ENCODE measurements around the gene AKIRIN2.
A peak's percentile ranks its signal among the peaks of the same experiment; 100 is the strongest.

Gene AKIRIN2

GRCh38 chr6:87672641-87673040, 29.4 kb downstream of the AKIRIN2 start:
- no peak for TF ChIP-seq CTCF (IDR thresholded peaks at IDR 0.05)
- H3K4me3 ChIP-seq (ENCODE audit: low read depth in 1 of 2, low read length in 1 of 2), result no peak overlapping the region
- H3K9me3 ChIP-seq, result no peaks in the 10 kb centered on the region
- peak overlapping the region; percentile 83 for H3K27ac ChIP-seq
- peaks cover 32 to 39% of the 10 kb centered on the region in 2 experiments for H3K4me1 ChIP-seq (ENCODE audit: control insufficient read depth in 1 of 2, insufficient read depth in 1 of 2, low read depth in 1 of 2, low read length in 1 of 2)
- peaks cover 58% of the 10 kb centered on the region for H3K36me3 ChIP-seq
- H3K27me3 ChIP-seq, result no peaks in the 10 kb centered on the region

- H3K36me3 ChIP-seq, result peaks cover 54% of the 10 kb centered on the region
- peak overlapping the region; percentile 83 for H3K27ac ChIP-seq
- peak overlapping the region in 1 of 2 experiments; percentile 15 for H3K4me3 ChIP-seq (ENCODE audit: low read depth in 1 of 2, low read length in 1 of 2)
- H3K4me1 ChIP-seq (ENCODE audit: control insufficient read depth in 1 of 2, insufficient read depth in 1 of 2, low read depth in 1 of 2, low read length in 1 of 2), result peaks cover 32 to 39% of the 10 kb centered on the region in 2 experiments
- no peaks in the 10 kb centered on the region for H3K27me3 ChIP-seq
- H3K9me3 ChIP-seq, result no peaks in the 10 kb centered on the region
- TF ChIP-seq CTCF (IDR thresholded peaks at IDR 0.05), result no peak
These were observed 30.4 kb downstream of the AKIRIN2 start for GRCh38 chr6:87671555-87672029.

DNA sequence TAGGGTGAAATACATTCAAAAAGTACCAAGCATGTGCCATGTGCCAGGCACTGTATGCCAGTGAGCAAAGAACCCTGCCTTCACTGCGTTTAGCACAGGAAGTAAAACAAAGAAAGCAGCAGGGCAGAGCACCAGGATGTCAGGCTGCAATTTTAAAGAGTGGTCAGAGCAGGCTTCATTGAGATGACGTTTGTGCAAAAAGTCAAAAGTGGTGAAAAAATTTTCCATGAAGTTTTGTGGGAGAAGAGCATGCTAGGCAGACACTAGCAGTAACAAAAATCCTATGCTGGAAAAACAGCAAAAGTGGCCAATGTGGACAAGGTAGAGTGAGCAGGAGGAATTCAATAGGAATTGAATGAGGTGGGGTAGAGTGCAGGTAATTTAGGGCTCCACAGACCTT, 31.3 kb downstream of the AKIRIN2 start:
- no peak for TF ChIP-seq CTCF (IDR thresholded peaks at IDR 0.05)
- Histone ChIP-seq H3K4me3 (ENCODE audit: low read depth in 1 of 2, low read length in 1 of 2) (no peak overlapping the region), H3K36me3 (peaks cover 45% of the 10 kb centered on the region), H3K9me3 (no peaks in the 10 kb centered on the region), H3K27ac (peak overlapping the region; percentile 83), H3K4me1 (ENCODE audit: control insufficient read depth in 1 of 2, insufficient read depth in 1 of 2, low read depth in 1 of 2, low read length in 1 of 2) (peaks cover 32 to 39% of the 10 kb centered on the region in 2 experiments), H3K27me3 (no peaks in the 10 kb centered on the region)

DNA sequence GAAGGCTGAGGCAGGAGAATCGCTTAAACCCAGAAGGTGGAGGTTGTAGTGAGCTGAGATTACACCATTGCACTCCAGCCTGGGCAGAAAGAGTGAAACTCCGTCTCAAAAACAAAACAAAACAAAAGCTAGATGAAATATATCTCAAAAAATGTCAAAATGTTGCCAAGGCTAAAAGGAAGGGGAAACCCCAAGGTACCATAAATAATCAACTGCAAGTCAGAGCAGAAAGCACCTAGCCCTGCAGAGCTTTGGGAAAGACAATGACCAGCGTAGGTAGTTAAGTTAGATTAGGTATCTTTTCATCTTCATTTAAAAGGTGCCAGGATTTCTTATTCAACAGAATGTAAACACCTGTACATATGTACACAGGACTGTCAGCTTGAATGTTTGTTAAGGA, 33.0 kb downstream of the AKIRIN2 start:
- peaks cover 25 to 33% of the 10 kb centered on the region in 2 experiments for H3K4me1 ChIP-seq (ENCODE audit: control insufficient read depth in 1 of 2, insufficient read depth in 1 of 2, low read depth in 1 of 2, low read length in 1 of 2)
- H3K27ac ChIP-seq, result peak overlapping the region; percentile 83
- no peak overlapping the region for H3K4me3 ChIP-seq (ENCODE audit: low read depth in 1 of 2, low read length in 1 of 2)
- no peak for TF ChIP-seq CTCF (IDR thresholded peaks at IDR 0.05)
- peaks cover 30% of the 10 kb centered on the region for H3K36me3 ChIP-seq
- H3K9me3 ChIP-seq, result no peaks in the 10 kb centered on the region
- H3K27me3 ChIP-seq, result no peaks in the 10 kb centered on the region

- peaks cover 19% of the 10 kb centered on the region for H3K36me3 ChIP-seq
- no peak overlapping the region for H3K27ac ChIP-seq
- no peak overlapping the region for H3K4me3 ChIP-seq (ENCODE audit: low read depth in 1 of 2, low read length in 1 of 2)
- no peaks in the 10 kb centered on the region for H3K9me3 ChIP-seq
- no peaks in the 10 kb centered on the region for H3K27me3 ChIP-seq
- peaks cover 25 to 33% of the 10 kb centered on the region in 2 experiments for H3K4me1 ChIP-seq (ENCODE audit: control insufficient read depth in 1 of 2, insufficient read depth in 1 of 2, low read depth in 1 of 2, low read length in 1 of 2)
- TF ChIP-seq CTCF (IDR thresholded peaks at IDR 0.05), result no peak
These were observed 34.0 kb downstream of the AKIRIN2 start for GRCh38 chr6:87668013-87668412.

GRCh38 chr6:87667032-87667431, 35.0 kb downstream of the AKIRIN2 start:
- H3K9me3 ChIP-seq, result no peaks in the 10 kb centered on the region
- H3K27me3 ChIP-seq, result no peaks in the 10 kb centered on the region
- H3K36me3 ChIP-seq, result peaks cover 13% of the 10 kb centered on the region
- H3K27ac ChIP-seq, result no peak overlapping the region
- TF ChIP-seq CTCF (IDR thresholded peaks at IDR 0.05), result no peak
- H3K4me1 ChIP-seq (ENCODE audit: control insufficient read depth in 1 of 2, insufficient read depth in 1 of 2, low read depth in 1 of 2, low read length in 1 of 2), result peaks cover 16 to 24% of the 10 kb centered on the region in 2 experiments
- H3K4me3 ChIP-seq (ENCODE audit: low read depth in 1 of 2, low read length in 1 of 2), result no peak overlapping the region

Measured in neutrophil (primary cell).